HG02798 (cell line): ENCODE measurements around the gene ESYT2.

Source experiments
- ATAC-seq: cut with Tn5 transposase; IDR thresholded peaks from one replicate; pipeline ENCODE4 v1.9.1; 2021; ENCODE audit warnings: mild to moderate bottlenecking; ENCODE audit not compliant: unreplicated experiment, poor library complexity

ESYT2 gene

GRCh38 chr7:158827411-158828132 lies 1.7 kb downstream of the ESYT2 start:
- no peak for ATAC-seq

- ATAC-seq: no peak
These were observed 3.5 kb downstream of the ESYT2 start for GRCh38 chr7:158825628-158826289.

GRCh38 chr7:158824028-158824427 lies 5.3 kb downstream of the ESYT2 start:
- peak; percentile 76 for ATAC-seq

- no peak for ATAC-seq
These were observed 7.9 kb downstream of the ESYT2 start for GRCh38 chr7:158821171-158822031.

GRCh38 chr7:158820656-158821055 lies 8.7 kb downstream of the ESYT2 start:
- no peak for ATAC-seq

GRCh38 chr7:158819571-158820203 lies 9.6 kb downstream of the ESYT2 start:
- no peak for ATAC-seq

GRCh38 chr7:158818325-158819213 lies 10.7 kb downstream of the ESYT2 start:
- ATAC-seq: peak; percentile 95

- no peak for ATAC-seq
These were observed 12.3 kb downstream of the ESYT2 start for GRCh38 chr7:158816995-158817394.

GRCh38 chr7:158816271-158816670 lies 13.0 kb downstream of the ESYT2 start:
- ATAC-seq: no peak

- no peak for ATAC-seq
These were observed 13.5 kb downstream of the ESYT2 start for GRCh38 chr7:158815800-158816128.

- ATAC-seq: no peak
These were observed 14.1 kb downstream of the ESYT2 start for GRCh38 chr7:158815083-158815799.

- ATAC-seq: no peak
These were observed 14.7 kb downstream of the ESYT2 start for GRCh38 chr7:158814637-158815036.

GRCh38 chr7:158812684-158813083 lies 16.6 kb downstream of the ESYT2 start:
- ATAC-seq: no peak

GRCh38 chr7:158811894-158812293 lies 17.4 kb downstream of the ESYT2 start:
- no peak for ATAC-seq

- ATAC-seq: no peak
These were observed 17.8 kb downstream of the ESYT2 start for GRCh38 chr7:158811461-158811860.

GRCh38 chr7:158810846-158811245 lies 18.5 kb downstream of the ESYT2 start:
- no peak for ATAC-seq

GRCh38 chr7:158809596-158809995 lies 19.7 kb downstream of the ESYT2 start:
- peak; percentile 98 for ATAC-seq

- no peak for ATAC-seq
These were observed 21.2 kb downstream of the ESYT2 start for GRCh38 chr7:158808126-158808525.

- no peak for ATAC-seq
These were observed 23.4 kb downstream of the ESYT2 start for GRCh38 chr7:158805937-158806336.
